Measurements from ENCODE around the gene TNS3. TPM values are rescaled to one million over a fixed set of nuclear protein-coding genes. Genes with fewer than 3 reads are reported as not detected.

TNS3 gene
- total and polyA plus RNA-seq, 2 donors (not counting 3 experiments of a cell fraction or from before 2014, with no cell fraction given) = 10.4 to 45.1 TPM

- no peak overlapping the region for H3K4me2 ChIP-seq (ENCODE audit: insufficient read depth, low read length)
- ChIA-PET POLR2A (no interaction called here), CTCF (no interaction called here)
- no peak overlapping the region for H3K27ac ChIP-seq (ENCODE audit: insufficient read depth, low read depth, low read length)
- H4K20me1 ChIP-seq (replicated peaks; ENCODE audit: control insufficient read depth, extremely low read depth, insufficient read depth, low read length) = no peaks in the 10 kb centered on the region
- H2AFZ ChIP-seq (ENCODE audit: low read depth, low read length) = no peak overlapping the region
- H3K9me1 ChIP-seq (replicated peaks; ENCODE audit: control insufficient read depth, extremely low read depth, insufficient read depth, low read length) = no peaks in the 10 kb centered on the region
- H3K4me1 ChIP-seq (ENCODE audit: control insufficient read depth, extremely low read depth, insufficient read depth, low read length) = no peaks in the 10 kb centered on the region
- H3K36me3 ChIP-seq (ENCODE audit: control insufficient read depth in 2 of 2, extremely low read depth in 1 of 2, insufficient read depth in 2 of 2, low read length in 2 of 2) = no peaks in the 10 kb centered on the region
- no peak overlapping the region for H3K9ac ChIP-seq (replicated peaks; ENCODE audit: extremely low read depth, insufficient read depth, low read length)
- intact Hi-C loops (cut with micrococcal nuclease) (no loop called here), dilution Hi-C loops (cut with MboI; ENCODE audit: extremely low pct_ligation_motif_present, low sequenced_read_pairs) (no loop called here)
- H3K79me2 ChIP-seq (ENCODE audit: control insufficient read depth, insufficient read depth, low read length) = no peaks in the 10 kb centered on the region
- H3K9me3 ChIP-seq (replicated peaks; ENCODE audit: control insufficient read depth, insufficient read depth, low read length) = no peaks in the 10 kb centered on the region
- no peak overlapping the region for H3K4me3 ChIP-seq (replicated peaks in 1 of 3; ENCODE audit: insufficient read depth in 1 of 3, low read depth in 1 of 3, low read length in 3 of 3)
- DNase-seq (ENCODE audit: low read depth, low spot score) = no peak
- TF ChIP-seq JUN (IDR thresholded peaks at IDR 0.05; ENCODE audit: borderline replicate concordance, insufficient read depth, insufficient read length, low read depth) (no peak), POLR2A (IDR thresholded peaks at IDR 0.05; ENCODE audit: low read depth, low read length) (no peak), MAX (IDR thresholded peaks at IDR 0.05; ENCODE audit: insufficient read depth, insufficient read length) (no peak), EZH2 (IDR thresholded peaks at IDR 0.05; ENCODE audit: borderline replicate concordance, low read depth, low read length, severe bottlenecking) (no peak), FOS (IDR thresholded peaks at IDR 0.05; ENCODE audit: borderline replicate concordance, insufficient read depth, low read length) (no peak), MYC (IDR thresholded peaks at IDR 0.05; ENCODE audit: low read depth, low read length) (no peak), GATA2 (IDR thresholded peaks at IDR 0.05; ENCODE audit: insufficient read depth, insufficient read length, low read depth, low read length) (no peak), POLR2AphosphoS5 (IDR thresholded peaks at IDR 0.05; ENCODE audit: insufficient read depth, low read depth, low read length) (no peak), CTCF (IDR thresholded peaks at IDR 0.05; ENCODE audit: extremely low read depth in 1 of 2, insufficient read depth in 1 of 2, low read depth in 1 of 2, low read length in 2 of 2) (no peak)
- H3K27me3 ChIP-seq (ENCODE audit: control insufficient read depth in 2 of 2, insufficient read depth in 2 of 2, low read length in 2 of 2) = no peaks in the 10 kb centered on the region
- no TSS peak for BruUV-seq (replicated peaks)
- no peak for FAIRE-seq
These were observed 38.2 kb downstream of the TNS3 start for GRCh38 chr7:47543714-47544113.

Measured in endothelial cell of umbilical vein (primary cell).